ENCODE data around the gene SCYL1. TPM values are rescaled to one million over a fixed set of nuclear protein-coding genes. Genes with fewer than 3 reads are reported as not detected.

SCYL1 gene
- total RNA-seq, 6 donors from 2014 or later, result 64.0 to 120 (median 88.8) TPM

GRCh38 chr11:65524014-65524740 is 706 bp upstream of the SCYL1 start:
- H3K4me1 ChIP-seq, result peaks cover 21 to 37% (median 29%) of the 10 kb centered on the region in 4 donors
- no peak for TF ChIP-seq POLR2A (IDR thresholded peaks at IDR 0.05)
- no peak for TF ChIP-seq POLR2AphosphoS5 (IDR thresholded peaks at IDR 0.05)
- no peak for TF ChIP-seq EP300 (IDR thresholded peaks at IDR 0.05)
- no peak for TF ChIP-seq CTCF (IDR thresholded peaks at IDR 0.05)
- peak; percentile 47 to 69 for ATAC-seq (ENCODE audit: low FRiP score in 2 of 2)

GRCh38 chr11:65525546-65526480 is 930 bp downstream of the SCYL1 start:
- H3K4me1 ChIP-seq, result peaks cover 21 to 37% (median 29%) of the 10 kb centered on the region in 4 donors
- DNase-seq (no peak), ATAC-seq (ENCODE audit: low FRiP score in 2 of 2) (no peak)
- peaks cover 5 to 44% (median 19%) of the 10 kb centered on the region in 4 donors for H3K36me3 ChIP-seq
- peak overlapping the region; percentile 92 to 99 (median 95) for H3K4me3 ChIP-seq
- no peaks in the 10 kb centered on the region for H3K9me3 ChIP-seq
- peak overlapping the region; percentile 92 to 97 (median 95) for H3K27ac ChIP-seq
- TF ChIP-seq CTCF (IDR thresholded peaks at IDR 0.05) (no peak), POLR2AphosphoS5 (IDR thresholded peaks at IDR 0.05) (no peak), EP300 (IDR thresholded peaks at IDR 0.05) (no peak)
- no peaks in the 10 kb centered on the region for H3K27me3 ChIP-seq
- 44 to 56% methylated on average over 18 to 30 of the region's 31 CpGs for WGBS, 2 donors

More at GRCh38 chr11:65524014-65524740, 706 bp upstream of the SCYL1 start:
- peak in 1 of 2 donors; percentile 61 for DNase-seq
- Histone ChIP-seq H3K9me3 (no peaks in the 10 kb centered on the region), H3K4me3 (peak overlapping the region; percentile 10 to 99 (median 93)), H3K27me3 (no peaks in the 10 kb centered on the region), H3K27ac (peak overlapping the region; percentile 53 to 80 (median 59)), H3K36me3 (peaks cover 0 to 29% (median 9%) of the 10 kb centered on the region in 4 donors)
- WGBS, 2 donors, result 36 to 38% methylated on average over 11 to 12 of the region's 12 CpGs

GRCh38 chr11:65526744-65527143 is 1.9 kb downstream of the SCYL1 start:
- WGBS, 2 donors, result 97 to 100% methylated on average over 2 to 8 of the region's 8 CpGs
- Histone ChIP-seq H3K36me3 (peaks cover 9 to 53% (median 28%) of the 10 kb centered on the region in 4 donors), H3K9me3 (no peaks in the 10 kb centered on the region), H3K4me3 (no peak overlapping the region), H3K27me3 (no peaks in the 10 kb centered on the region), H3K27ac (no peak overlapping the region), H3K4me1 (peaks cover 21 to 37% (median 29%) of the 10 kb centered on the region in 4 donors)
- no peak for DNase-seq
- TF ChIP-seq POLR2AphosphoS5 (IDR thresholded peaks at IDR 0.05) (no peak), CTCF (IDR thresholded peaks at IDR 0.05) (no peak), EP300 (IDR thresholded peaks at IDR 0.05) (no peak)
- no peak for ATAC-seq (ENCODE audit: low FRiP score in 2 of 2)

- H3K36me3 ChIP-seq, result peaks cover 19 to 74% (median 47%) of the 10 kb centered on the region in 4 donors
- no peak overlapping the region for H3K4me3 ChIP-seq
- DNase-seq, result no peak
- TF ChIP-seq CTCF (IDR thresholded peaks at IDR 0.05) (no peak), POLR2A (IDR thresholded peaks at IDR 0.05) (no peak), POLR2AphosphoS5 (IDR thresholded peaks at IDR 0.05) (no peak), EP300 (IDR thresholded peaks at IDR 0.05) (no peak)
- no peaks in the 10 kb centered on the region for H3K9me3 ChIP-seq
- WGBS, 2 donors, result 94 to 95% methylated on average over 11 to 12 of the region's 12 CpGs
- peaks cover 19 to 23% (median 22%) of the 10 kb centered on the region in 4 donors for H3K4me1 ChIP-seq
- ATAC-seq (ENCODE audit: low FRiP score in 2 of 2), result no peak
- no peaks in the 10 kb centered on the region for H3K27me3 ChIP-seq
- H3K27ac ChIP-seq, result no peak overlapping the region
These were observed 4.0 kb downstream of the SCYL1 start for GRCh38 chr11:65528819-65529350.
